Measurements from ENCODE around the gene ASMTL.

DNA sequence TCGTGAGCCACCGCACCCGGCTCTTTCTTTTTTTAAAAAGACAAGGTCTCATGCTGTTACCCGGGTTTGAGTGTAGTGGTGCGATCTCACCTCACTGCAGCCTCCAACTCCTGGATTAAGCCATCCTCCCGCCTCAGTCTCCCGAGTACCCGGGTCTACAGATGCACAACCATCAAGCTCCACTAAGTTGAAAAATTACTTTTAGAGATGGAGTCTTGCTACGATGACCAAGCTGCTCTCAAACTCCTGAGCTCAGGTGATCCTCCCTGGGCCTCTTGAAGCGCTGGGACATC is 62.8 kb downstream of the ASMTL start:
- no peak for TF ChIP-seq CTCF (IDR thresholded peaks at IDR 0.05)
- no peak for TF ChIP-seq POLR2AphosphoS5 (IDR thresholded peaks at IDR 0.05)

Data from prostate gland (tissue), 2 donors.